HepG2 (cell line): ENCODE data around the gene ANAPC5. TPM values are rescaled to one million over a fixed set of nuclear protein-coding genes. Genes with fewer than 3 reads are reported as not detected.
"Not testable (repeated sequence)": the region's sequence is repeated elsewhere in the genome, so short reads cannot be mapped to it uniquely, and the experiment has no call there.

Experiments
- ATAC-seq: fragments of 200-7000 bp; cut with Tn5 transposase; 3 replicates; pipeline ENCODE4 v1.9.1; 2020; ENCODE audit warnings: mild to moderate bottlenecking, moderate library complexity
- BruUV-seq: library from RNA; stranded (reverse); fragments of 400-500 nt; replicated peaks from 2 replicates; lab custom pipeline; 2021; lab: Mats Ljungman, UMichigan
- CTCF ChIA-PET: fragments of 300-600 bp; formaldehyde crosslinking; extraction: SDS; loops from one replicate; lab custom pipeline; 2021; ENCODE audit warnings: low total read pairs, inconsistent platforms, low intra/inter-chr PET ratio; lab: Yijun Ruan, JAX
- POLR2A ChIA-PET: fragments of 350-600 bp; sonication (Branson Sonifier 250); formaldehyde crosslinking; loops from one replicate; lab custom pipeline; 2020; ENCODE audit warnings: antibody characterized with exemption, inconsistent platforms; lab: Yijun Ruan, JAX
- DNase-seq: peaks from one replicate; pipeline ENCODE4 v3.0.0-alpha.2; 2015; ENCODE audit warnings: low spot score
- FAIRE-seq: peaks from 3 replicates; lab custom pipeline; 2011; peaks lifted over from hg19 to GRCh38; lab: Jason Lieb, UNC
- H2AFZ ChIP-seq: one replicate; pipeline ENCODE4 v1.6.1; 2011; ENCODE audit warnings: low read length, inconsistent platforms
- H3K27ac ChIP-seq: fragments of 300-600 bp; 3 replicates; pipeline ENCODE4 v1.8.0; 2011; ENCODE audit warnings: mixed run types, mild to moderate bottlenecking, mixed read lengths, low read length, inconsistent platforms; ENCODE audit not compliant: insufficient read depth; ENCODE audit errors: extremely low read length
- H3K27me3 ChIP-seq, 2 experiments: fragments of 200-600 bp in 1 of 2; 2 replicates in 1 of 2; 3 replicates in 1 of 2; pipeline versions ENCODE4 v1.6.0 to v1.8.0; 2011; ENCODE audit warnings: low read length in 2 of 2, mild to moderate bottlenecking in 2 of 2, moderate library complexity in 2 of 2, inconsistent platforms in 1 of 2; ENCODE audit not compliant: insufficient read depth in 2 of 2, control insufficient read depth in 1 of 2
- H3K36me3 ChIP-seq, 2 experiments: fragments of 200-600 bp in 1 of 2; replicated peaks in 1 of 2; 2 replicates in 1 of 2; 3 replicates in 1 of 2; pipeline versions ENCODE4 v1.5.1 to v1.8.0; 2011; ENCODE audit warnings: low read length in 2 of 2, inconsistent platforms in 1 of 2; ENCODE audit not compliant: insufficient read depth in 2 of 2, control insufficient read depth in 1 of 2
- H3K4me1 ChIP-seq: 2 replicates; pipeline ENCODE4 v1.5.1; 2012; ENCODE audit warnings: low read length, inconsistent platforms; ENCODE audit not compliant: insufficient read depth
- H3K4me2 ChIP-seq: 2 replicates; pipeline ENCODE4 v1.6.0; 2011; ENCODE audit warnings: low read depth, low read length, inconsistent platforms
- H3K4me3 ChIP-seq, 3 experiments: fragments of 200-600 bp in 1 of 3; sonication (generic), shearing (Covaris generic) in 1 of 3; replicated peaks in 1 of 3; 2 replicates each; pipeline ENCODE4 v1.5.1; 2011 to 2016; ENCODE audit warnings: low read length in 3 of 3, inconsistent platforms in 2 of 3, low read depth in 2 of 3, mild to moderate bottlenecking in 2 of 3, control low read depth in 1 of 3, mixed read lengths in 1 of 3; ENCODE audit not compliant: insufficient read depth in 1 of 3
- H3K79me2 ChIP-seq: one replicate; pipeline ENCODE4 v1.6.1; 2011; ENCODE audit warnings: low read length, inconsistent platforms; ENCODE audit not compliant: insufficient read depth
- H3K9ac ChIP-seq: 2 replicates; pipeline ENCODE4 v1.6.0; 2011; ENCODE audit warnings: mild to moderate bottlenecking, low read depth, low read length, inconsistent platforms; ENCODE audit not compliant: insufficient read depth
- H3K9me3 ChIP-seq: 2 replicates; pipeline ENCODE4 v1.5.1; 2012; ENCODE audit warnings: mild to moderate bottlenecking, low read length
- H4K20me1 ChIP-seq: 2 replicates; pipeline ENCODE4 v1.6.0; 2011; ENCODE audit warnings: inconsistent platforms, mild to moderate bottlenecking, low read length, moderate library complexity; ENCODE audit not compliant: insufficient read depth
- IRF2 ChIP-seq: IDR thresholded peaks from 2 replicates; pipeline ENCODE4 v1.6.1; 2018; ENCODE audit warnings: missing genetic modification reagents, missing compliant biosample characterization
- SMAD1 ChIP-seq: sonication (generic); formaldehyde crosslinking; IDR thresholded peaks from 2 replicates; pipeline ENCODE4 v1.4.0; 2020; ENCODE audit warnings: missing genetic modification reagents, low read depth, mild to moderate bottlenecking, borderline replicate concordance
- WGBS: methylation state at CpG from one replicate; pipeline ENCODE4 v1.1.6; 2017; ENCODE audit warnings: low lambda C conversion rate; 5-methylcytosine and 5-hydroxymethylcytosine counted together
- in situ Hi-C: cut with HindIII; loops from 2 replicates; pipeline ENCODE4 v1.10.0; 2017; ENCODE audit warnings: low pct_unique_long_range_greater_than_20kb; ENCODE audit not compliant: extremely low pct_ligation_motif_present
- intact Hi-C: fragments of 100-400 bp; cut with micrococcal nuclease; formaldehyde crosslinking; loops from one replicate; pipeline ENCODE4 v1.10.0; 2022; ENCODE audit not compliant: unreplicated experiment
- polyA plus RNA-seq, 8 experiments: library from polyadenylated mRNA; depleted of rRNA in 3 of 8; stranded (reverse) in 7 of 8; unstranded in 1 of 8; fragments of >200 nt; fragmentation: Illumina TruSeq in 4 of 8; extraction: Trizol in 4 of 8; gene quantifications; 2 replicates each; pipeline versions ENCODE4 v1.2.1 to v1.2.3, GENCODE V29; 2011 to 2016; ENCODE audit warnings: low read depth in 4 of 8, missing spikeins in 1 of 8, mixed read lengths in 1 of 8; ENCODE audit not compliant: insufficient read depth in 1 of 8
- total RNA-seq, 5 experiments: library from RNA; depleted of rRNA; stranded (reverse); fragments of >200 nt; fragmentation: Illumina TruSeq; extraction: Trizol; gene quantifications; 2 replicates each; pipeline ENCODE4 v1.2.3, GENCODE V29; 2016; ENCODE audit warnings: low read depth in 1 of 5

ANAPC5 gene
- total and polyA plus RNA-seq, 2 of the 13 experiments (the other 11 are each of a cell fraction or from before 2014, with no cell fraction given), result 146 to 161 TPM

- H3K36me3 ChIP-seq, DNase-seq, H3K4me1 ChIP-seq, CTCF ChIA-PET, H4K20me1 ChIP-seq, ATAC-seq, FAIRE-seq, H3K79me2 ChIP-seq, in situ Hi-C loops, H3K9ac ChIP-seq, intact Hi-C loops, BruUV-seq, H3K4me2 ChIP-seq, H3K9me3 ChIP-seq, H3K27me3 ChIP-seq, H2AFZ ChIP-seq, H3K4me3 ChIP-seq, H3K27ac ChIP-seq: not testable (repeated sequence)
- 96% methylated on average over 6 of the region's 11 CpGs for WGBS
- POLR2A ChIA-PET, result interaction anchor here (1.4 kb wide), 1 partner anchor 13 kb away, joined by 3 read pairs; no protein-coding TSS in a partner anchor
These were observed 69.3 kb downstream of the ANAPC5 start for GRCh38 chr12:121282910-121283309.

GRCh38 chr12:121282072-121282742 lies 70.0 kb downstream of the ANAPC5 start:
- H2AFZ ChIP-seq, result no peak overlapping the region
- H3K4me3 ChIP-seq, result no peak overlapping the region
- H3K4me1 ChIP-seq, result no peaks in the 10 kb centered on the region
- no peak overlapping the region for H3K27ac ChIP-seq
- no TSS peak for BruUV-seq
- H3K9me3 ChIP-seq, result no peaks in the 10 kb centered on the region
- no peak overlapping the region for H3K9ac ChIP-seq
- H4K20me1 ChIP-seq, result no peaks in the 10 kb centered on the region; the same call in 1 of the 2 replicates
- H3K27me3 ChIP-seq, result no peaks in the 10 kb centered on the region
- no peak for DNase-seq
- ATAC-seq, result no peak
- WGBS, result 94% methylated on average over 10 of the region's 10 CpGs
- ChIA-PET CTCF (no interaction called here), POLR2A (no interaction called here)
- no peak overlapping the region for H3K4me2 ChIP-seq
- peaks cover 2 to 3% of the 10 kb centered on the region in 2 experiments; a peak in 2 of 5 replicates for H3K36me3 ChIP-seq
- H3K79me2 ChIP-seq, result peaks cover 4% of the 10 kb centered on the region
- TF ChIP-seq IRF2 (CRISPR knock-in tag), result no peak
- no peak for TF ChIP-seq SMAD1 (CRISPR knock-in tag)
- intact Hi-C loops (no loop called here), in situ Hi-C loops (no loop called here)
- no peak for FAIRE-seq

GRCh38 chr12:121281116-121281515 lies 71.1 kb downstream of the ANAPC5 start:
- H3K4me1 ChIP-seq, H3K36me3 ChIP-seq, H3K9ac ChIP-seq, intact Hi-C loops, POLR2A ChIA-PET, ATAC-seq, H3K27me3 ChIP-seq, CTCF ChIA-PET, in situ Hi-C loops, FAIRE-seq, H3K4me2 ChIP-seq, H2AFZ ChIP-seq, H3K4me3 ChIP-seq, H3K9me3 ChIP-seq, H3K27ac ChIP-seq, BruUV-seq, H3K79me2 ChIP-seq, H4K20me1 ChIP-seq, DNase-seq: not testable (repeated sequence)
- 98% methylated on average over 13 of the region's 14 CpGs for WGBS

DNA sequence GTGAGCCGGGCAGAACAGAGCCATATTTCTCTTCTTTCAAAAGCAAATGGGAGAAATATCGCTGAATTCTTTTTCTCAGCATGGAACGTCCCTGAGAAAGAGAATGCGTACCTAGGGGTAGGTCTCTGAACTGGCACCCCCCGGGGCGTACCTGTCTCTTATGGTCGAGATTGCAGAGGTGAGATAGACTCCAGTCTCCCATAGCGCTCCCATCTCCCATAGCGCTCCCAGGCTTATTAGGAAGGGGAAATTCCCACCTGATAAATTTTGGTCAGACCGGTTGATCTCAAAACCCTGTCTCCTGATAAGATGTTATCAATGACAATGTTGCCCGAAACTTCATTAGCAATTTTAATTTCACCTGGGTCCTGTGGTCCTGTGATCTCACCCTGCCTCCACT lies 71.7 kb downstream of the ANAPC5 start:
- intact Hi-C loops, H4K20me1 ChIP-seq, in situ Hi-C loops, H3K36me3 ChIP-seq, H2AFZ ChIP-seq, H3K27ac ChIP-seq, CTCF ChIA-PET, H3K27me3 ChIP-seq, FAIRE-seq, H3K9me3 ChIP-seq, H3K4me2 ChIP-seq, H3K4me1 ChIP-seq, H3K79me2 ChIP-seq, POLR2A ChIA-PET, H3K4me3 ChIP-seq, DNase-seq, BruUV-seq, H3K9ac ChIP-seq, ATAC-seq: not testable (repeated sequence)
- WGBS, result 99% methylated on average over 11 of the region's 11 CpGs
